ENCODE results near the gene LLGL1.

The LLGL1 gene
- long read RNA-seq: 0 reads

GRCh38 chr17:18225121-18225641 lies at the start of gene LLGL1:
Gene LLGL1 (plus strand): TSS chr17:18225635. CDS start chr17:18225683, 48 bp downstream.
- peak within 1 kb of the TSS; percentile 59 for H3K4me3 ChIP-seq (replicated peaks; ENCODE audit: insufficient read depth, low read length)
- no peaks in the 10 kb centered on the region for H3K27me3 ChIP-seq (ENCODE audit: insufficient read depth, poor library complexity, severe bottlenecking)
- no peak within 1 kb of the TSS for H3K27ac ChIP-seq (replicated peaks)
- TF ChIP-seq SPI1 (IDR thresholded peaks at IDR 0.05; ENCODE audit: borderline replicate concordance, low read depth) (no peak), GABPA (IDR thresholded peaks at IDR 0.05; ENCODE audit: low read depth) (no peak), POLR2AphosphoS5 (IDR thresholded peaks at IDR 0.05; ENCODE audit: low read depth) (no peak)
- TF ChIP-seq, protein P1, sequence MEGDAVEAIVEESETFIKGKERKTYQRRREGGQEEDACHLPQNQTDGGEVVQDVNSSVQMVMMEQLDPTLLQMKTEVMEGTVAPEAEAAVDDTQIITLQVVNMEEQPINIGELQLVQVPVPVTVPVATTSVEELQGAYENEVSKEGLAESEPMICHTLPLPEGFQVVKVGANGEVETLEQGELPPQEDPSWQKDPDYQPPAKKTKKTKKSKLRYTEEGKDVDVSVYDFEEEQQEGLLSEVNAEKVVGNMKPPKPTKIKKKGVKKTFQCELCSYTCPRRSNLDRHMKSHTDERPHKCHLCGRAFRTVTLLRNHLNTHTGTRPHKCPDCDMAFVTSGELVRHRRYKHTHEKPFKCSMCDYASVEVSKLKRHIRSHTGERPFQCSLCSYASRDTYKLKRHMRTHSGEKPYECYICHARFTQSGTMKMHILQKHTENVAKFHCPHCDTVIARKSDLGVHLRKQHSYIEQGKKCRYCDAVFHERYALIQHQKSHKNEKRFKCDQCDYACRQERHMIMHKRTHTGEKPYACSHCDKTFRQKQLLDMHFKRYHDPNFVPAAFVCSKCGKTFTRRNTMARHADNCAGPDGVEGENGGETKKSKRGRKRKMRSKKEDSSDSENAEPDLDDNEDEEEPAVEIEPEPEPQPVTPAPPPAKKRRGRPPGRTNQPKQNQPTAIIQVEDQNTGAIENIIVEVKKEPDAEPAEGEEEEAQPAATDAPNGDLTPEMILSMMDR (IDR thresholded peaks at IDR 0.05; ENCODE audit: insufficient read depth, low read length): no peak
- TF ChIP-seq, protein P2, sequence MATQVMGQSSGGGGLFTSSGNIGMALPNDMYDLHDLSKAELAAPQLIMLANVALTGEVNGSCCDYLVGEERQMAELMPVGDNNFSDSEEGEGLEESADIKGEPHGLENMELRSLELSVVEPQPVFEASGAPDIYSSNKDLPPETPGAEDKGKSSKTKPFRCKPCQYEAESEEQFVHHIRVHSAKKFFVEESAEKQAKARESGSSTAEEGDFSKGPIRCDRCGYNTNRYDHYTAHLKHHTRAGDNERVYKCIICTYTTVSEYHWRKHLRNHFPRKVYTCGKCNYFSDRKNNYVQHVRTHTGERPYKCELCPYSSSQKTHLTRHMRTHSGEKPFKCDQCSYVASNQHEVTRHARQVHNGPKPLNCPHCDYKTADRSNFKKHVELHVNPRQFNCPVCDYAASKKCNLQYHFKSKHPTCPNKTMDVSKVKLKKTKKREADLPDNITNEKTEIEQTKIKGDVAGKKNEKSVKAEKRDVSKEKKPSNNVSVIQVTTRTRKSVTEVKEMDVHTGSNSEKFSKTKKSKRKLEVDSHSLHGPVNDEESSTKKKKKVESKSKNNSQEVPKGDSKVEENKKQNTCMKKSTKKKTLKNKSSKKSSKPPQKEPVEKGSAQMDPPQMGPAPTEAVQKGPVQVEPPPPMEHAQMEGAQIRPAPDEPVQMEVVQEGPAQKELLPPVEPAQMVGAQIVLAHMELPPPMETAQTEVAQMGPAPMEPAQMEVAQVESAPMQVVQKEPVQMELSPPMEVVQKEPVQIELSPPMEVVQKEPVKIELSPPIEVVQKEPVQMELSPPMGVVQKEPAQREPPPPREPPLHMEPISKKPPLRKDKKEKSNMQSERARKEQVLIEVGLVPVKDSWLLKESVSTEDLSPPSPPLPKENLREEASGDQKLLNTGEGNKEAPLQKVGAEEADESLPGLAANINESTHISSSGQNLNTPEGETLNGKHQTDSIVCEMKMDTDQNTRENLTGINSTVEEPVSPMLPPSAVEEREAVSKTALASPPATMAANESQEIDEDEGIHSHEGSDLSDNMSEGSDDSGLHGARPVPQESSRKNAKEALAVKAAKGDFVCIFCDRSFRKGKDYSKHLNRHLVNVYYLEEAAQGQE (IDR thresholded peaks at IDR 0.05; ENCODE audit: insufficient replicate concordance, low read depth): no peak
- DNase-seq (ENCODE audit: low read depth in 1 of 2, low spot score in 1 of 2): peak; percentile 63 to 84

DNA sequence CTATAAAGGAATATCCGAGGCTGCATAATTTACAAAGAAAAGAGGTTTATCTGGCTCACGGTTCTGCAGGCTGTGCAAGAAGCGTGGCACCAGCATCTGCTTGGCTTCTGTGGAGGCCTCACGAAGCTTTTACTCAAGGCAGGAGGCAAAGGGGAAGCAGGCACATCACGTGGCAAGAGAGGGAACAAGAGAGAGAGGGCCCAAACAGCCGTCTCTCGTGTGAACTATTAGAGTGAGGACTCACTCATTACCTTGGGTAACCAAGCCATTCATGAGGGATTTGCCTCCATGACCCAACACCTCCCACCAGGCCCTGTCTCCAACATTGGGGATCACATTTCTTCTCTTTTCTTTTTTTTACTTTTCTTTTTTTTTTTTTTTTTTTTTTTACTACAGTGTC lies 49.3 kb upstream of the LLGL1 start:
- Histone ChIP-seq H3K27me3 (ENCODE audit: insufficient read depth, poor library complexity, severe bottlenecking) (no peaks in the 10 kb centered on the region), H3K4me3 (replicated peaks; ENCODE audit: insufficient read depth, low read length) (no peak overlapping the region), H3K27ac (replicated peaks) (no peak overlapping the region)
- peak; percentile 40 to 74 for DNase-seq (ENCODE audit: low read depth in 1 of 2, low spot score in 1 of 2)
- TF ChIP-seq GABPA (IDR thresholded peaks at IDR 0.05; ENCODE audit: low read depth): no peak
- TF ChIP-seq, protein P2 (IDR thresholded peaks at IDR 0.05; ENCODE audit: insufficient replicate concordance, low read depth): no peak
- TF ChIP-seq, protein P1 (IDR thresholded peaks at IDR 0.05; ENCODE audit: insufficient read depth, low read length): no peak
- no peak for TF ChIP-seq POLR2AphosphoS5 (IDR thresholded peaks at IDR 0.05; ENCODE audit: low read depth)
- TF ChIP-seq SPI1 (IDR thresholded peaks at IDR 0.05; ENCODE audit: borderline replicate concordance, low read depth): no peak

GRCh38 chr17:18177133-18177532 lies 48.3 kb upstream of the LLGL1 start:
- Histone ChIP-seq H3K4me3 (replicated peaks; ENCODE audit: insufficient read depth, low read length) (no peak overlapping the region), H3K27ac (replicated peaks) (no peak overlapping the region), H3K27me3 (ENCODE audit: insufficient read depth, poor library complexity, severe bottlenecking) (no peaks in the 10 kb centered on the region)
- DNase-seq (ENCODE audit: low read depth in 1 of 2, low spot score in 1 of 2): no peak
- TF ChIP-seq, protein P1 (IDR thresholded peaks at IDR 0.05; ENCODE audit: insufficient read depth, low read length): no peak
- TF ChIP-seq GABPA (IDR thresholded peaks at IDR 0.05; ENCODE audit: low read depth) (no peak), SPI1 (IDR thresholded peaks at IDR 0.05; ENCODE audit: borderline replicate concordance, low read depth) (no peak), POLR2AphosphoS5 (IDR thresholded peaks at IDR 0.05; ENCODE audit: low read depth) (no peak)
- TF ChIP-seq, protein P2 (IDR thresholded peaks at IDR 0.05; ENCODE audit: insufficient replicate concordance, low read depth): no peak

Data from HL-60 (cell line).